Fibroblast of skin of left biceps (primary cell): Measurements from ENCODE around the gene PCDHB5.
"Not testable (repeated sequence)": the region's sequence is repeated elsewhere in the genome, so short reads cannot be mapped to it uniquely, and the experiment has no call there.

Source experiments
- DNase-seq, 2 experiments: peaks; one replicate each; pipeline ENCODE4 v3.0.0-alpha.2; 2013; ENCODE audit warnings: low read depth in 2 of 2

PCDHB5 gene

GRCh38 chr5:141152096-141152495 lies 17.1 kb downstream of the PCDHB5 start:
- not testable (repeated sequence) for DNase-seq

- no peak for DNase-seq
Measured at GRCh38 chr5:141155540-141156374, 20.8 kb downstream of the PCDHB5 start.

DNA sequence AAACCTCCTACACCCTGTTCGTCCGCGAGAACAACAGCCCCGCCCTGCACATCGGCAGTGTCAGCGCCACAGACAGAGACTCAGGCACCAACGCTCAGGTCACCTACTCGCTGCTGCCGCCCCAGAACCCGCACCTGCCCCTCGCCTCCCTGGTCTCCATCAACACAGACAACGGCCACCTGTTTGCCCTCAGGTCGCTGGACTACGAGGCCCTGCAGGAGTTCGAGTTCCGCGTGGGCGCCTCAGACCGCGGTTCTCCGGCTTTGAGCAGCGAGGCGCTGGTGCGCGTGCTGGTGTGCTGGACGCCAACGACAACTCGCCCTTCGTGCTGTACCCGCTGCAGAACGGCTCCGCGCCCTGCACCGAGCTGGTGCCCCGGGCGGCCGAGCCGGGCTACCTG lies 22.4 kb downstream of the PCDHB5 start:
- DNase-seq = not testable (repeated sequence)

- DNase-seq = not testable (repeated sequence)
Measured at GRCh38 chr5:141157901-141158300, 22.9 kb downstream of the PCDHB5 start.

DNA sequence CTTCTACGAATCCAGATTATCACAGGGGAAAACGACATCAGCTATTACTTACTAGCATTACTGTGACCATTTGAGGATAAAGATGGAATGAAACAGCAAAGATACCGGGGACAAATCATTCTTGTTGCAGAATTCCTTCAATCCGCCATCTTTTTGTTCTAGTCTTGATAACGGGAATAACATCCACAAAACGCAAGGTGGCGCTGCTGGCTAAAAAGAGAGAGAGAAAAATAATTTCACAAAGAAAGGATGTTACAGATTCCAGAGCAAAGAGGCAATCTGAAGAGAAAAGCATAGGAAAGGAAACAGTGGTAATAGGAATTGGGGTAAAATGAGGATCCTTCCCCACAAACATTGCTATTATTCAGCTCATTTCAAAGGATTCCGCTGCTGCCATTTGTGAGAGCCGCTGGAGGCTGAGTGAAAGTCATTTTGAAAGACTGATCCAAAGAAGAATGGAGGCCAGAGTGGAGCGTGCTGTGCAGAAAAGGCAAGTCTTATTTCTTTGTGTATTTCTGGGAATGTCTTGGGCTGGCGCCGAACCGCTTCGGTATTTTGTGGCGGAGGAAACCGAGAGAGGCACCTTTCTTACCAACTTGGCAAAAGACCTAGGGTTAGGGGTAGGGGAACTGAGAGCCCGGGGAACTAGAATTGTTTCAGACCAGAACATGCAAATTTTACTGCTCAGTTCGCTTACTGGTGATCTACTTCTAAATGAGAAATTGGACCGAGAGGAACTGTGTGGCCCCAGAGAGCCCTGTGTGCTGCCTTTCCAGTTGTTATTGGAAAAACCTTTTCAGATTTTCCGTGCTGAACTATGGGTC lies 37.6 kb downstream of the PCDHB5 start, which contains the start of gene PCDHB7:
Gene PCDHB7, plus strand, starts transcription at position 264 of the 824 bp plus-strand sequence. Its CDS starts 192 bp downstream, at position 456.
- DNase-seq = no peak

DNA sequence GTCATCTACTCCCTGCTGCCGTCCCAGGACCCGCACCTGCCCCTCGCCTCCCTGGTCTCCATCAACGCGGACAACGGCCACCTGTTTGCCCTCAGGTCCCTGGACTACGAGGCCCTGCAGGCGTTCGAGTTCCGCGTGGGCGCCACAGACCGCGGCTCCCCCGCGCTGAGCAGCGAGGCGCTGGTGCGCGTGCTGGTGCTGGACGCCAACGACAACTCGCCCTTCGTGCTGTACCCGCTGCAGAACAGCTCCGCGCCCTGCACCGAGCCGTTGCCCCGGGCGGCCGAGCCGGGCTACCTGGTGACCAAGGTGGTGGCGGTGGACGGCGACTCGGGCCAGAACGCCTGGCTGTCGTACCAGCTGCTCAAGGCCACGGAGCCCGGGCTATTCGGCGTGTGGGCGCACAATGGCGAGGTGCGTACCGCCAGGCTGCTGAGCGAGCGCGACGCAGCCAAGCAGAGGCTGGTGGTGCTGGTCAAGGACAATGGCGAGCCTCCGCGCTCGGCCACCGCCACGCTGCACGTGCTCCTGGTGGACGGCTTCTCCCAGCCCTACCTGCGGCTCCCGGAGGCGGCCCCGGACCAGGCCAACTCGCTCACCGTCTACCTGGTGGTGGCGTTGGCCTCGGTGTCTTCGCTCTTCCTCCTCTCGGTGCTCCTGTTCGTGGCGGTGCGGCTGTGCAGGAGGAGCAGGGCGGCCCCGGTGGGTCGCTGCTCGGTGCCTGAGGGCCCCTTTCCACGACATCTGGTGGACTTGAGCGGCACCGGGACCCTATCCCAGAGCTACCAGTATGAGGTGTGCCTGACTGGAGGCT lies 39.5 kb downstream of the PCDHB5 start:
- DNase-seq = not testable (repeated sequence)

DNA sequence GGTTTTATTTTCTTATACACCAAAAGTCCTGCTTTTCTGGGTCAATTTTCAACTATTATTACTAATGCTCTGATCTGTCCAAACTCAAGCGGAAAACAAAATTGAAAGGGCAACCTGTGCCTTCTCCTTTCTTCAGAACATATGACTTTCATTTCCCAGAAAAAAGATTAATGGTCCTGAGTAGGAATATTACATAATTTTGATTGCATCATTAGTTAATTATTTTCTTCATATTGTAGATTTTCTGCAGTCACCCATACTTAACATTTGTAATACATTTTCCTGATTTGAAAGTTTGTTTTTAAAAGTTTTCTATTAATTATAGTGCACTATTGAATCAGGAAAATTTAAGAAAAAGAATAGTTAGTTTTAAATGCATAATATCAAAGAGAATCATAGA lies 40.9 kb downstream of the PCDHB5 start:
- DNase-seq = no peak

- DNase-seq = not testable (repeated sequence)
Measured at GRCh38 chr5:141177577-141178191, 42.7 kb downstream of the PCDHB5 start, which contains the start of gene PCDHB8. Gene PCDHB8 (plus strand): TSS chr5:141177790. CDS start chr5:141178035, 245 bp downstream.

DNA sequence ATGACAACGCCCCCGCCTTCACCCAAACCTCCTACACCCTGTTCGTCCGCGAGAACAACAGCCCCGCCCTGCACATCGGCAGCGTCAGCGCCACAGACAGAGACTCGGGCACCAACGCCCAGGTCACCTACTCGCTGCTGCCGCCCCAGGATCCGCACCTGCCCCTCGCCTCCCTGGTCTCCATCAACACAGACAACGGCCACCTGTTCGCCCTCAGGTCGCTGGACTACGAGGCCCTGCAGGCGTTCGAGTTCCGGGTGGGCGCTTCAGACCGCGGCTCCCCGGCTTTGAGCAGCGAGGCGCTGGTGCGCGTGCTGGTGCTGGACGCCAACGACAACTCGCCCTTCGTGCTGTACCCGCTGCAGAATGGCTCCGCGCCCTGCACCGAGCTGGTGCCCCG lies 44.4 kb downstream of the PCDHB5 start:
- not testable (repeated sequence) for DNase-seq

DNA sequence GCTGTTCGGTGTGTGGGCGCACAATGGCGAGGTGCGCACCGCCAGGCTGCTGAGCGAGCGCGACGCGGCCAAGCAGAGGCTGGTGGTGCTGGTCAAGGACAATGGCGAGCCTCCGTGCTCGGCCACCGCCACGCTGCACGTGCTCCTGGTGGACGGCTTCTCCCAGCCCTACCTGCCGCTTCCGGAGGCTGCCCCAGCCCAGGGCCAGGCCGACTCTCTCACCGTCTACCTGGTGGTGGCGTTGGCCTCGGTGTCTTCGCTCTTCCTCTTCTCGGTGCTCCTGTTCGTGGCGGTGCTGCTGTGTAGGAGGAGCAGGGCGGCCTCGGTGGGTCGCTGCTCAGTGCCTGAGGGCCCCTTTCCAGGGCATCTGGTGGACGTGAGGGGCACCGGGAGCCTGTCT lies 44.9 kb downstream of the PCDHB5 start:
- DNase-seq = not testable (repeated sequence)

- DNase-seq = no peak
Measured at GRCh38 chr5:141180313-141180712, 45.3 kb downstream of the PCDHB5 start.

GRCh38 chr5:141182248-141182647 lies 47.2 kb downstream of the PCDHB5 start, which contains the start of gene PCDHB16:
Gene PCDHB16 (plus strand): TSS chr5:141182387. CDS start chr5:141182560, 173 bp downstream.
- DNase-seq = no peak

DNA sequence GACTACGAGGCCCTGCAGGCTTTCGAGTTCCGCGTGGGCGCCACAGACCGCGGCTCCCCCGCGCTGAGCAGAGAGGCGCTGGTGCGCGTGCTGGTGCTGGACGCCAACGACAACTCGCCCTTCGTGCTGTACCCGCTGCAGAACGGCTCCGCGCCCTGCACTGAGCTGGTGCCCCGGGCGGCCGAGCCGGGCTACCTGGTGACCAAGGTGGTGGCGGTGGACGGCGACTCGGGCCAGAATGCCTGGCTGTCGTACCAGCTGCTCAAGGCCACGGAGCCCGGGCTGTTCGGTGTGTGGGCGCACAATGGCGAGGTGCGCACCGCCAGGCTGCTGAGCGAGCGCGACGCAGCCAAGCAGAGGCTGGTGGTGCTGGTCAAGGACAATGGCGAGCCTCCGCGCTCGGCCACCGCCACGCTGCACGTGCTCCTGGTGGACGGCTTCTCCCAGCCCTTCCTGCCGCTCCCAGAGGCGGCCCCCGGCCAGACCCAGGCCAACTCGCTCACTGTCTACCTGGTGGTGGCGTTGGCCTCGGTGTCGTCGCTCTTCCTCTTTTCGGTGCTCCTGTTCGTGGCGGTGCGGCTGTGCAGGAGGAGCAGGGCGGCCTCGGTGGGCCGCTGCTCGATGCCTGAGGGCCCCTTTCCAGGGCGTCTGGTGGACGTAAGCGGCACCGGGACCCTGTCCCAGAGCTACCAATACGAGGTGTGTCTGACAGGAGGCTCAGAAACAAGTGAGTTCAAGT lies 49.3 kb downstream of the PCDHB5 start:
- not testable (repeated sequence) for DNase-seq

- DNase-seq = no peak
Measured at GRCh38 chr5:141186897-141187512, 52.0 kb downstream of the PCDHB5 start, which contains the start of gene PCDHB9. Gene PCDHB9 (plus strand): TSS chr5:141187161. CDS start chr5:141187319, 158 bp downstream.
